ENCODE data around the gene TRMT10A. TPM values are rescaled to one million over a fixed set of nuclear protein-coding genes. Genes with fewer than 3 reads are reported as not detected.

The TRMT10A gene
- total RNA-seq, 1 donor from 2014 or later: 14.8 TPM

- Histone ChIP-seq H3K36me3 (ENCODE audit: control insufficient read depth, insufficient read depth, low read length) (no peaks in the 10 kb centered on the region), H3K4me3 (ENCODE audit: low read depth, low read length) (no peak overlapping the region), H3K27me3 (ENCODE audit: control insufficient read depth, insufficient read depth, low read length) (no peaks in the 10 kb centered on the region)
- TF ChIP-seq CTCF (IDR thresholded peaks at IDR 0.05; ENCODE audit: insufficient read depth, low read length, poor library complexity, severe bottlenecking): no peak
- no peak for DNase-seq (ENCODE audit: low read depth)
These were observed 23.0 kb upstream of the TRMT10A start for GRCh38 chr4:99586797-99587196.

DNA sequence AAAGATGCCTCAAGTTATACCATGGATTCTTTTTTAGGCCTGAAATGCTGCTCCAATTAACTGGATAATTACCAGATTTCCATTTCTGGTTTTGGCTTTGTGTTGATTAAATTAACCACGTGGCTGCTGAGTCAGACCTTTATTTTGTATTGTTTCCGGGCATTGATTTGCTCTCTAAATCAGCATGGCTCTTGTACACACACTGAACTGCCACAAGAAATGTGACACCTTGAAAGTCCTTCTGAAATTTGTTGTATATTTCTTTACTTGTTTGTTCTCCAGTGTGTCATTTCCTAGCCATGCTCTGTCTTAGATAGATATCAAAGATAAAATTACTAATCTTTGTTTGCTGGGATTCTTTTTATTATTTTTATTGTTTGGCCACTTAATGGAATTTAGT is 22.5 kb upstream of the TRMT10A start:
- no peak for TF ChIP-seq CTCF (IDR thresholded peaks at IDR 0.05; ENCODE audit: insufficient read depth, low read length, poor library complexity, severe bottlenecking)
- Histone ChIP-seq H3K36me3 (ENCODE audit: control insufficient read depth, insufficient read depth, low read length) (no peaks in the 10 kb centered on the region), H3K4me3 (ENCODE audit: low read depth, low read length) (no peak overlapping the region), H3K27me3 (ENCODE audit: control insufficient read depth, insufficient read depth, low read length) (no peaks in the 10 kb centered on the region)
- DNase-seq (ENCODE audit: low read depth): no peak

DNA sequence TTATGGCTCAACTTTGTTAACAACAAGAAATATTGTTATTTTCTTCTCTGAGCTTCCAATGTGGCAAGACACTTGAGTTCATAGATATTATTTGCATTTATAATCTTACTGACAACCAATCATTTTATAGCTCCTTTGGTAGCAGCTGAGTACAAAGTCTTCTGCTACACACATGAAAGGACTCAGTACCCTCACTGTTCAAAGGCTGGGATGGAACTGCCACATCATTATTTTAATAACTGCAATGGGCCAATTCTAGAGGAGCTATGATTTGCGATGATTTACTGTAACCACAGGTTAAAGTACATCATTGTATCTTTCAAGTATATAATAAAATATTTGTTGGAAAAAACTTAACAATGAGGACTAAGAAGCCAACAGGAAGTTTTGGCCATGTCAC is 21.7 kb upstream of the TRMT10A start:
- Histone ChIP-seq H3K36me3 (ENCODE audit: control insufficient read depth, insufficient read depth, low read length) (no peaks in the 10 kb centered on the region), H3K4me3 (ENCODE audit: low read depth, low read length) (no peak overlapping the region), H3K27me3 (ENCODE audit: control insufficient read depth, insufficient read depth, low read length) (no peaks in the 10 kb centered on the region)
- no peak for TF ChIP-seq CTCF (IDR thresholded peaks at IDR 0.05; ENCODE audit: insufficient read depth, low read length, poor library complexity, severe bottlenecking)
- no peak for DNase-seq (ENCODE audit: low read depth)

- H3K36me3 ChIP-seq (ENCODE audit: control insufficient read depth, insufficient read depth, low read length): no peaks in the 10 kb centered on the region
These were observed 14.9 kb upstream of the TRMT10A start for GRCh38 chr4:99578714-99579113.

GRCh38 chr4:99574530-99575324 is 10.9 kb upstream of the TRMT10A start, which contains the start of gene MTTP:
MTTP (plus strand) TSS chr4:99574824; CDS start chr4:99574910, 86 bp downstream.
- Histone ChIP-seq H3K4me3 (ENCODE audit: low read depth, low read length) (no peak within 1 kb of the TSS), H3K36me3 (ENCODE audit: control insufficient read depth, insufficient read depth, low read length) (no peaks in the 10 kb centered on the region), H3K27me3 (ENCODE audit: control insufficient read depth, insufficient read depth, low read length) (no peaks in the 10 kb centered on the region)
- DNase-seq (ENCODE audit: low read depth): no peak
- no peak for TF ChIP-seq CTCF (IDR thresholded peaks at IDR 0.05; ENCODE audit: insufficient read depth, low read length, poor library complexity, severe bottlenecking)

More at GRCh38 chr4:99578714-99579113, 14.9 kb upstream of the TRMT10A start:
- TF ChIP-seq CTCF (IDR thresholded peaks at IDR 0.05; ENCODE audit: insufficient read depth, low read length, poor library complexity, severe bottlenecking): no peak
- no peak for DNase-seq (ENCODE audit: low read depth)
- Histone ChIP-seq H3K27me3 (ENCODE audit: control insufficient read depth, insufficient read depth, low read length) (no peaks in the 10 kb centered on the region), H3K4me3 (ENCODE audit: low read depth, low read length) (no peak overlapping the region)
